RWPE2 (cell line): ENCODE measurements around the gene GFOD1.
A peak's percentile ranks its signal among the peaks of the same experiment; 100 is the strongest.

ENCODE experiments used
- ATAC-seq: fragments of 200-7000 bp; cut with Tn5 transposase; 3 replicates; pipeline ENCODE4 v1.9.1; 2021; ENCODE audit warnings: low read depth
- DNase-seq: peaks from one replicate; pipeline ENCODE4 v3.0.0-alpha.2; 2020; ENCODE audit warnings: low spot score
- H3K27ac ChIP-seq: fragments of 450-650 bp; 2 replicates; pipeline ENCODE4 v1.5.1; 2017; ENCODE audit warnings: mild to moderate bottlenecking; ENCODE audit not compliant: poor library complexity, severe bottlenecking
- H3K27me3 ChIP-seq: fragments of 250-450 bp; sonication (Bioruptor Pico); 2 replicates; pipeline ENCODE4 v1.5.1; 2021; ENCODE audit warnings: mild to moderate bottlenecking, moderate library complexity; ENCODE audit not compliant: insufficient read depth, poor library complexity, severe bottlenecking
- H3K36me3 ChIP-seq: fragments of 250-450 bp; sonication (Bioruptor Pico); 2 replicates; pipeline ENCODE4 v1.5.1; 2020; ENCODE audit warnings: low read depth, mild to moderate bottlenecking, moderate library complexity
- H3K4me1 ChIP-seq: fragments of 250-450 bp; sonication (Bioruptor Pico); 2 replicates; pipeline ENCODE4 v1.5.1; 2021; ENCODE audit warnings: mild to moderate bottlenecking, moderate library complexity; ENCODE audit not compliant: insufficient read depth, poor library complexity, severe bottlenecking
- H3K4me3 ChIP-seq: fragments of 250-450 bp; sonication (Bioruptor Pico); 2 replicates; pipeline ENCODE4 v1.5.1; 2021; ENCODE audit warnings: mild to moderate bottlenecking, moderate library complexity; ENCODE audit not compliant: severe bottlenecking
- H3K9me3 ChIP-seq: fragments of 250-450 bp; sonication (Bioruptor Pico); 2 replicates; pipeline ENCODE4 v1.5.1; 2021; ENCODE audit warnings: mild to moderate bottlenecking, moderate library complexity; ENCODE audit not compliant: severe bottlenecking
- TF ChIP-seq, protein P1 (sequence below): fragments of 450-650 bp; IDR thresholded peaks from one replicate; pipeline ENCODE4 v1.5.1; 2017; ENCODE audit warnings: mild to moderate bottlenecking, moderate library complexity; ENCODE audit not compliant: poor library complexity, severe bottlenecking

Gene GFOD1

DNA sequence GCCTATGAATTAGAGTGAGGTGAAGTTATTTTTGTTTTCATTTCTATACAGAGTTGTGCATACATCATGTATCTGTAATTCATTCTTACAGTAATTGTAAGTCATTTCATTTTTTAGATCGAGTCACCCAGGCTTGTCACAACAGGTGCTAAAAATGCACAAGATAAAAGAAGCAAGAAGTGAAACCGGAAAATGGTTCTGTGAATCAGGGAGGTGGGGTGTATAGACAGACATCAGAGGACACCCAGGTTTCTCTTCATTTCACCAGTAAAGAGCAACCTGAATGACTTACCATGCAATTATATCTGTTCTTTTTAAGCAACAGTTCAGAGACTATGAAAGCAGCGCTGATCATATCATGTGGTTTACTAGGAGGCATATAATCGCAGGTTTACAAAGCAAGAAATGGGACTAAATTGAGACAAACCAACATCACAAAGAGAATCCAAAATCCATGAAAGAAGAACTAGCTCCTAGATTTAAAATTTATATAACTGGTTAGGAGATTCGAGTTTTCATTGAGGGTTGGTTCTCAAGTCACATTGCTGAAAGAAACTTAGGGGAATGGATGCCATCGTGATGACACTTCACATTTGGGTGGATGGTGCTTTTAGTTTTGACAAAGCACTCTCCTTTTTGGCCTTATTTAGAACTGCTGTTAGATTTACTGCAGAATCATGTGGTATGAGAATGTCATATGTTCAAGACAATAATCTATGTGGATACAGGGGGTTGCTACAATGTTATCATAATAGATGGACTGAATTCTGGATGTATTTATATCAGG is 131.2 kb downstream of the GFOD1 start:
- ATAC-seq (peak; percentile 51), DNase-seq (no peak)
- no peak overlapping the region for H3K4me3 ChIP-seq

GRCh38 chr6:13355043-13355945 is 132.1 kb downstream of the GFOD1 start:
- ATAC-seq = peak; percentile 95
- peaks cover 30% of the 10 kb centered on the region for H3K4me1 ChIP-seq
- H3K27me3 ChIP-seq = no peaks in the 10 kb centered on the region
- no peaks in the 10 kb centered on the region for H3K36me3 ChIP-seq
- no peak overlapping the region for H3K4me3 ChIP-seq
- peak overlapping the region; percentile 80 for H3K27ac ChIP-seq
- no peaks in the 10 kb centered on the region for H3K9me3 ChIP-seq
- TF ChIP-seq, protein P1, sequence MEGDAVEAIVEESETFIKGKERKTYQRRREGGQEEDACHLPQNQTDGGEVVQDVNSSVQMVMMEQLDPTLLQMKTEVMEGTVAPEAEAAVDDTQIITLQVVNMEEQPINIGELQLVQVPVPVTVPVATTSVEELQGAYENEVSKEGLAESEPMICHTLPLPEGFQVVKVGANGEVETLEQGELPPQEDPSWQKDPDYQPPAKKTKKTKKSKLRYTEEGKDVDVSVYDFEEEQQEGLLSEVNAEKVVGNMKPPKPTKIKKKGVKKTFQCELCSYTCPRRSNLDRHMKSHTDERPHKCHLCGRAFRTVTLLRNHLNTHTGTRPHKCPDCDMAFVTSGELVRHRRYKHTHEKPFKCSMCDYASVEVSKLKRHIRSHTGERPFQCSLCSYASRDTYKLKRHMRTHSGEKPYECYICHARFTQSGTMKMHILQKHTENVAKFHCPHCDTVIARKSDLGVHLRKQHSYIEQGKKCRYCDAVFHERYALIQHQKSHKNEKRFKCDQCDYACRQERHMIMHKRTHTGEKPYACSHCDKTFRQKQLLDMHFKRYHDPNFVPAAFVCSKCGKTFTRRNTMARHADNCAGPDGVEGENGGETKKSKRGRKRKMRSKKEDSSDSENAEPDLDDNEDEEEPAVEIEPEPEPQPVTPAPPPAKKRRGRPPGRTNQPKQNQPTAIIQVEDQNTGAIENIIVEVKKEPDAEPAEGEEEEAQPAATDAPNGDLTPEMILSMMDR = no peak
- no peak for DNase-seq

More for the DNA sequence above, 131.2 kb downstream of the GFOD1 start:
- peak overlapping the region; percentile 80 for H3K27ac ChIP-seq
- TF ChIP-seq, protein P1 = no peak
- H3K9me3 ChIP-seq = no peaks in the 10 kb centered on the region
- H3K4me1 ChIP-seq = peaks cover 30% of the 10 kb centered on the region
- no peaks in the 10 kb centered on the region for H3K36me3 ChIP-seq
- H3K27me3 ChIP-seq = no peaks in the 10 kb centered on the region

DNA sequence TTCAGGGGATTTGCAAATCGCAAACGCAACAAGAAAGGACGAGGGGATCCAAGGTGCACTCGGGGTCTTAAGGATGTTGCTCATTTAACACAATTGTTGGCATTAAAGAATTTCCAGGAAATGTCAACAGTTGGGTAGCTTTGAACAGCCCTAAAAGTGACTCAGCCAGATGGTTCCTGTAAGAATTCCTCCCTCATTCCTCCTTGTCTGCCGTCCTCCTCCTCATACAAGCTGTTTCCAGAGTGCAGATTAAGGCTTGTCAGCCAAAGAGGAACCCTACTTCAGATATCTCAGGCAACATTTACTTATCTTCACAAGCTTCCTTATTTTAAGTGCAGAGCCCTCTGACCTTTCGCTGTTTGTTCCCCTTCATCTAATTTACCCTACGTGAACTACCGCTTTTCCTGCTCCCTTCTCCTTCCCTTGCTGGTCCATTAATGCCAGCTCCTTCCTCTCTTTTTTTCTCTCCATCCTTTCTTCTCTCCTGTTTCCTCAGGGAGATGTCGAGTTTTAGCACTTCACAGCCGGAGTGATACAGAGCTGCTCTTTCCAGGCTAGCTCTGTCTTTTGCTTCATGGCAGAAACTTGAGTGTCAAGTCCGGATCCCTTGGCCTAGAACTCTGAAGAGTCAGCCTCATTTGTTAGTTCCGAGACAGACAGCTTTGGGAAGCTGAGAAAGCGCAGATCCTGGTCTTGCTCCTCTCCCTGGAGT is 132.9 kb downstream of the GFOD1 start:
- TF ChIP-seq, protein P1 = no peak
- Histone ChIP-seq H3K27me3 (no peaks in the 10 kb centered on the region), H3K36me3 (no peaks in the 10 kb centered on the region), H3K4me1 (peaks cover 30% of the 10 kb centered on the region), H3K27ac (peak overlapping the region; percentile 80), H3K9me3 (no peaks in the 10 kb centered on the region), H3K4me3 (no peak overlapping the region)
- DNase-seq (no peak), ATAC-seq (peak; percentile 37; the same call in 1 of the 3 replicates)

DNA sequence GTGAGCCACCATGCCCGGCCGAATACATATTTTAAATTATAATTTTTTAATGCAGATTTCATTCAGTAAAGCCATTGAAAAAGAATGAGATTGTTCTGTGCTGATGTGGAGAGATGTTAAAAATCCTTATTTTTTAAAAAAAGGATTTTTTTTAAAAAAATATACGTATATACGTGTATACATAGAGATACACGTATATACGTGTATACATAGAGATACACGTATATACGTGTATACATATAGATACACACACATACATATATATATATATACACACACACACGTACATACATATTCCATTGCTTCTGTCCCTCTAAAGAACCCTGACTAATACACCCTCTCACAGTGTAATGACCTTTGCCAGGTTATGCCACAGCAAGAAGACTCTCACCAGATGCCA is 135.2 kb downstream of the GFOD1 start:
- DNase-seq (no peak), ATAC-seq (no peak)
- TF ChIP-seq, protein P1 = no peak
- Histone ChIP-seq H3K27ac (no peak overlapping the region), H3K4me3 (no peak overlapping the region), H3K4me1 (peaks cover 30% of the 10 kb centered on the region), H3K9me3 (no peaks in the 10 kb centered on the region), H3K36me3 (no peaks in the 10 kb centered on the region), H3K27me3 (no peaks in the 10 kb centered on the region)
